SH-SY5Y (cell line): Measurements from ENCODE around the gene PPDPF.

Source experiments
- GATA2 ChIP-seq: IDR thresholded peaks from 2 replicates; pipeline ENCODE4 v1.6.1; 2011; ENCODE audit warnings: mild to moderate bottlenecking, low read depth, low read length
- GATA3 ChIP-seq: IDR thresholded peaks from 2 replicates; pipeline ENCODE4 v1.6.1; 2011; ENCODE audit warnings: low read depth, mild to moderate bottlenecking, low read length, moderate library complexity

PPDPF gene

DNA sequence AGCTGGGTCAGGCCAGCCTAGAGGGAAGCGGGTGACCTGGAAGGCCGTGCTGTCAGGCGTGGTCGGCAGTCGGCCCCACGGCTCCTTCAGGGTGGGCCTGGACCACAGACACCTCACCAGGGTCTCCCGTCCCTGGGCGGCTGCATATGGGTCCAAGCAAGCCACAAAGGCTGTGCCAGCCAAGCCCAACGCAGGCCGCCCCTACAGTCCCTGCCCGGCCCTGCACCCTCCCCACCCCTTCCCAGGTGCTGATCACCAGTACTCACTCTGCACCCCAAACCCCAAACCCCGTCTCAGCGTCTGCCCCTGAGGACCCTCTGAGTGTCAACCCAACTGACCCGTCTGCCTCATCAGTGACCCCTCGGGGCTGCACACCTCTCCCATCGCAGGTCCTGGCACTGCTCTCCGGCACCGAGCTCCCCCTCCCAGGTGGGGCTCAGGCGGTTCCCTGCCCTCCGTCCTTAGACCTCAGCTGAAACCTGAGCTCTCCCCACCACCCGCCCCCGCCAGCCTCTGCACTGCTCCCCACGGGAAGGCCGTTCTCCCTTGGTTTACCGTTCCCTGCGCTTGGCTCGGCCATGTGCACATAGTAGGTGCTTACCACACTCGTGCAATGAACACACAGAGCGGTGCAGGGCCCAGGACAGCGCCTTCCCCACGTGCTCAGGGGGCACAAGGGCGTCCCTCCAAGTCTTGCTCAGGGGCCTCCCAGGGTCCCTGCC lies 1.5 kb upstream of the PPDPF start:
- TF ChIP-seq GATA3 (no peak), GATA2 (no peak)

DNA sequence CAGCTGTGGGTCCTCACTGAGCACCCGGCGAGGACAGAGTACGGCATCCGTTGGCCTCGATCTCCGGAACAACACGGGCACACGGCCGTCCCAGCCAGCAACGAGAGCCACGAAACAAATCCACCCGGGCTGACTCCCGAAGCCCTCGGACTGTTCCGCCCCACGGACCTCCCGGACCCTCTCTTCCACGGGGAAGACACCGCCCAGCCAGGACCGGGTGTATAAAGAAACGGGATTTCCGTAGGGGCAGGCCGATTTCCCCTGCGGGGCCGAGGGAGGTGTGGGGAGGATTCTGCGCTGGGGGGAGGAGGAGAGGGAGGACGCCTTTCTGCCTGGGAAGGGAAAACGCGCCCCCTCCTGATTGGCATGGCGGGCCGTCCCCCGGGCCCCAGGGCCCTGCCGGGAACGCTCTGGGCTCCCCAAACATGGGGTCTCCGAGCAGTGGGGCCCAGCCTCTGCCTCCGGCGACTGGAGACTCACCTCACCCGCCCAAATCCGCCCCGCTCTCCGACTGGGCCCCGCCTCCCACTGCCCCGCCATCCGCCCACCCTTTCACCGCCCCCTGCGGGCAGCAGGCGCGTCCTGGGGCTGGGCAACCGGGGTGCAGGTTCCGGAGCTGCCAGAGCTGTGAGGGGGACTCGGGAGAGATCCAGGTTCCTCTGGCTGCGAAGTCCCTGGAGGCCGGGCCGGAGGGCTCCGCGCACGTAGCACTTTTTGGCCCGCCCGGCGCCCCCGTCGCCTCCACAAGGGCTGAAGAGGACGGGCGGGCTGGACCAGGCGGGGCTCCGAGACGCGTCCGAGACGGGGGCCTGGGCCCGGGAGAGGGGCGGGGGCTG lies 679 bp upstream of the PPDPF start:
- no peak for TF ChIP-seq GATA3
- no peak for TF ChIP-seq GATA2

DNA sequence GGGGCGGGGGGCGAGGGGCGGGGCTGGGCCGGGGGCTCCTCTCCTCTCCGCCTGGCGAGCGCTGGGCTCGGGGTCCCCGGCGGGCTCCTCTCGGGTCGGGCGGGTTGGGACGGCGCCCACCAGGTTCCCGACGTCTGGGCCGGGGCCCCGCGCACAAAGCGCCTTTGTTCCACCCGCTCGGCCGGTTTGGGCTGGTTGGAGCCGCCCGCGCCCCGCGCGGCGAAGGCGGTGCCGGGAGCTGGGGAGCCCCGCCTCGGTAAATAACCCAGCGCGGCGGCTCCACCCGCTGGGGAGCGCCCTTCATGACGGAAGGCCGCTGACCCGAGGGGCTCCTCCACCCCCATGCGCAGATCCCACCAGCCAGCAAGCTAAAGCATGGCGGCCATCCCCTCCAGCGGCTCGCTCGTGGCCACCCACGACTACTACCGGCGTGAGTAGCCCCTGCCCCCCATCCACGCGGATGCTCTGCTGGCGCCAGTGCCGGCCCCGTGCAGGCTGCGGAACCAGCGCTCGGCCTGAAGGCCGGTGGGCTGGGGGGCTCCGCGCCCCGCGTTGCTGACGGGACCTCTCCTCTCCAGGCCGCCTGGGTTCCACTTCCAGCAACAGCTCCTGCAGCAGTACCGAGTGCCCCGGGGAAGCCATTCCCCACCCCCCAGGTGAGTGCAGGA lies 503 bp downstream of the PPDPF start:
- TF ChIP-seq GATA3 (no peak), GATA2 (no peak)

DNA sequence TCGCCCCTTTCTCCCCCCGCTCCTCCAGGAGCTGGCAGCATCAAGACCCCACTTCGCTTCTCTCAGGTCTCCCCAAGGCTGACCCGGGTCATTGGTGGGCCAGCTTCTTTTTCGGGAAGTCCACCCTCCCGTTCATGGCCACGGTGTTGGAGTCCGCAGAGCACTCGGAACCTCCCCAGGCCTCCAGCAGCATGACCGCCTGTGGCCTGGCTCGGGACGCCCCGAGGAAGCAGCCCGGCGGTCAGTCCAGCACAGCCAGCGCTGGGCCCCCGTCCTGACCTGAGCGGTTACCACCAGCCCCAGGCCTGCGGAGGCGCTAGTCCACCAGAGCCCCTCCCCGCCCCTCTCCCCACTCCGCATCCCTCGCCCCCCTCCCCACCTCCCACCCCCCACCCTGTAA lies 1.0 kb downstream of the PPDPF start:
- TF ChIP-seq GATA3: no peak
- TF ChIP-seq GATA2: no peak

DNA sequence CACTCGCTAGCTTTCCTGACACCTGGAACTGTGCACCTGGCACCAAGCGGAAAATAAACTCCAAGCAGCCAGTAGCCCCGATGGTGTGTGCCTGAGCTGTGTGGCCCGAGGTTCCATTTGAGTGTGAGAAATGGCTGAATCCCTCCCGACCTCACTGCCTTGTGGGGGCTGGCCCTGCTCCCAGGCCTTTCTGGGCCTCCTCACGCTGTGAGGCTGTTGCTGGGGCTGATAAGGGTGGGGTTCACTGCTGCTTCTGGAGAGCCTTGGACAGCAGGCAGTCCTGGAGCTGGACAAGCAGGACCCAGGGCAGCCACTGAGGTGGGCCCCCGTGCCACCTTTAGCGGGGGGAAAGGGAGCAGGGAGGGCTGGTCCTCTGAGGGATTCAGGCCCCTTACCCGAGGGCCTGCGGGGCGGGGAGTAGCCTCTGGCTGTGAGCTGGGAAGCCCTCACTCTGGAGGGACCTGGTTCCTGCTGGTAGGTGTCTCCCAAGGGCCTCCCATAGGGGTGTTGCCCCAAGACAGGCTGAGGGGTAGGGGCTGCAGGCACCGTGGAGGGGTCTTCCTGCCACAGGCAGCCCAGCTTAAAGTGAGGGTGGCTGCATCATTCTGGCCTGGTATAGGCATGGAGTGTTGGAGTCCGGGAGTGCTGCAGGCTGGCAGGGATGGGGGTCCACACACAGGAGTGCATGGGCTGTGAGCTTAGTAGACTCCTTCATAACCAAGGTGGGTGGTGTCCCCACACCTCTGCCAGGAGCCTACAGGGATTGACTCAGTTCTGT lies 1.7 kb downstream of the PPDPF start:
- TF ChIP-seq GATA3 (no peak), GATA2 (no peak)

DNA sequence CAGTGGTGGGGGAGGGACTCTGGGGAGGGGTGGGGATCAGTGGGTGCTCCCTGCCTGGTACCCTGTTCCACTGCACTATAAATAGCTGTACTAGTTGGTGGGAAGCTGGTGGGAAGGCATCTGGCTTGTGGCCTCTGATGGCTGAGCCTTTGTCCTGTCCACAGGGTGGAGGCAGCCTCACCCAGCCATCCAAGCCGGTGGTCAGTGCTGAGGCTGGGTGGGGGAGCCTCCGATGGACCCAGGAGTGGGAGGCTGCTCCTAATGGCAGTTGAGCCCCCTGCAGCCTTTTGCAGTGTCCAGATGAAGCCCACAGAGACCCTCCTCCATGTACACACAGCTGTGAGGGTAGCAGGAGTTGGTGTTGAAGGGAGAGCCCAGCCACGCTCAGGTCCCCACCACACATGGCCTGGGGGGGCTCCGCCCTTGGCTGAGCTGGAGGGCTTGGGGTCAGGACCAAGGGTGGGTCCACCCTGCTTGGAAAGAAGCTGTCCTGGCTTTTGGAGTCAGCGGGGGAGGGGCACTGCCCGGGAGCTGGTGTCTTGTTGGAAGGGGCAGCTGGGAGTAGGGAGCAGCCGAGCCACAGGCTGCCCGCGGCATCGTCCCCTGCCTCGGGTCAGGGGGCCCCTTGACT lies 2.5 kb downstream of the PPDPF start:
- TF ChIP-seq GATA2 (no peak), GATA3 (no peak)

DNA sequence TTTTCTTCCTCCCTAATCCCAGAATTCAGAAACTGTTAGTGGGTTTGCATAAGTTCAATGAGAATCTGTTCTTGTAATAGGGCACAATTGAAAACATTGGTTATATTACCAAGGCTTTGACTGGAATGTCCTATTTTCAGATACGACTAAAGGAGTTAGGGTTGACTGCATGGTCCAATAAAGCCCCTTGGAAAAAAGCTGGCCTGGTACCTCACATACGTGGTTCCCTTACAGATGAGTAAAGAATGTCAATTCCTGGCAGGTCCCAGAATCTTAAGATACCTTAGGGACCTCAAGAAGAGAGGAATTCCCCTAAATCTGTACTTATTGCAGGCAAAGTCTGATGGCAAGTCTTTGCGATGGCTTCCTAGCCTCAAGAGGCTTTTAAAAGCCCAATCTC lies 4.6 kb downstream of the PPDPF start:
- no peak for TF ChIP-seq GATA2

DNA sequence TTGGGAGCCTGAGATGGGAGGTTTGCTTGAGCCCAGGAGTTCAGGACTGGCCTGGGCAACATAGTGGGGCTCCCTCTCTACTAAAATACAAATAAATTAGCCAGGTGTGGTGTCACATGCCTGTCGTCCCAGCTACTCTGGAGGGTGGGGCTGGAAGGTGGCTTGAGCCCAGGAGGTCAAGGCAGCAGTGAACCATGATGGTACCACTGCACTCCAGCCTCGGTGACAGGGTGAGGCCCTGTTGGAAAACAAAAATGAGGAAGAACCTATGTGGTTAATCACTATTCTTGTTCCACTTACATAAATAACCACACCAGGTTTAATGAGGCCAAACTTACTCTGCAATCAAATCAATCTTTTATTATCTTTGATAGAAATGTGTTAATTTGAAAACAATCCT lies 5.4 kb downstream of the PPDPF start:
- TF ChIP-seq GATA3 (no peak), GATA2 (no peak)

DNA sequence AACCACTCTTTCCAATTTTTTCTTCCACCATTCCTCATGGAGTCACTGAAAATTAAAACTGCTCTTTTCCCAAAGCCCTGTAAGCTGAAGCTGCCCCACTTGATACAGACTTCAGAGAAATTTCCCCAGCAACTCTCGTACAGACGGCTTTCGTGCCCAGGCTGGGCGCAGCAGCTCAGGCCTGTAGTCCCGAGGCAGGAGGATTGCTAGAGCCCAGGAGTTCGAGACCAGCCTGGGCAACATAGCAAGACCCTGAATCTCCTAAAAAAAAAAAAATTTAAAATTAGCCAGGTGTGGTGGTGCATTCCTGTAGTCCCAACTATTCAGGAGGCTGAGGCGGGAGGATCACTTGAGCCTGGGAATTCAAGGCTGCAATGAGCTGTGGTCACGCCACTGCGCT lies 6.6 kb downstream of the PPDPF start:
- TF ChIP-seq GATA3 (no peak), GATA2 (no peak)

DNA sequence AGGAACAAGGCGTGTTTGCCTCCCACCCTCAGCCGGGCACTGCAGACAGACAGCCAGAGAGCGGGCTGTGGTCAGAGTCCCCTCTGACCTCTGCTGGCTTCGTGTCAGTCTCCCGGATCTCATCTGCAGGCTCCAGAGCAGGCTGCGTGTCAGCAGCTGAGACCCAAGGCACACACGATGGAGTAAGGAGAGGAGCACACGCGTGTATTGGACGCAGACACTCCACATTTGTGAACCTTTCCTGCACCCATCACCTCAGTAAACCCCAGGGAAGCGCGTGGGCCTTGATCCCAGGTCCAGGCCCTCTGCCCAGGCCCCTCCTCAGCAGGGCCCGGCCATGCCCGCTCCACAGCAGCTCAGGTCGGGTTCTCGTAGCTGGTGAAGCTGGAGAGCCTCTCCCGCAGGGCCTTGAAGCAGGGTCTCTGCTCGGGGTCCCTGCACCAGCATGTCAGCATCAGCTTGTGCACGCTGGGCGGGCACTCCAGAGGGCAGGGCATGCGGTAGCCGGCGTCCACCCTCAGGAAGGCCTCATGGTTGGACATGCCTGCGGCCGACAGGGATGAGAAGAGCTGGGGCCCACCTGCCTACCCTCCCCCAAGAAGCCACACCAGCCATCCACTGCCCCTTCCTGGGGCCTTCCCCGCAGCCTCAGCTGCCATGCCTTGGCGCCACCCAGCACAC lies 8.8 kb downstream of the PPDPF start:
- TF ChIP-seq GATA3 (no peak), GATA2 (no peak)

DNA sequence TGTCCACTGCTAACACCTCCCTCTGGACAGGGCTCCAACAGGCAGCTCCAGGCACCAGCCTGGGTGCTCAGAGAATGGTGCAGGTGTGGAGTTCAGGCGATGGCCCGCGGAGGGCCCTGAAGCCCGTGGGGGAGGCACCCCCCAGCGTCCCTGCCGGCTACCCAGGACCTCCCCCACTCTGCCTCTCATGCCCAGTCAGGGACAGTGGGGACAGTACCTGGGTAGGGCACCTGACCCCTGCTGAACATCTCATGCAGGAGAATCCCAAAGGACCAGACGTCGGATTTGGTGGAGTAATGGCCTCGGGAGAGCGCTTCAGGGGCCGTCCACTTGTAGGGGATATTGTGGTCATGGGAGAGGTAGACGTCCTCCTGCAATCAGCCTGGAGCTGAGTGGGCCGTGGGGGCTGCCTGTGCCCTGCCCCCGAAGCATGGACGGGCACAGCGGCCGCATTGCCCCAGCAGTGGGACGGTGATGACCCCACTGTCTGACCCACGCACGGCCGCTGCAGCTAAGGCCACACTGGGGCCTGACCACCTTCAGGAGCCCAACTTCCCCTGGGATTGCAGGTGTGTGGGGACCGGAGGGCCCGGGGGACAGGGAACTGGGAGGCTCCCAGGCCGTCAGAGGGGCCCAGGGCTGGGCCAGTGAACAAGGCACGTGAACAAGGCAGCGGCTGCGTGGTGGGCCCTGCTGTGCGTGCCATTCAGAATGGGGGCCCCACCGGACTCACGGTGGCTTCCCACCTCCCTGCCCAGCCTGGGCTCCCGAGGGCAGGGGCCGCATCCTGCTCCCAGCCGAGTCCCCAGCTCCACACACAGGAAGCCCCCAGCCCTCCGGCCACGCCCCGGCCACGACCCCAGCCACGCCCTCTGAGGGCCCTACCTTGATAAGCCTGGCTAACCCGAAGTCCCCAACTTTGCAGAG lies 9.6 kb downstream of the PPDPF start:
- TF ChIP-seq GATA3: no peak
- no peak for TF ChIP-seq GATA2

DNA sequence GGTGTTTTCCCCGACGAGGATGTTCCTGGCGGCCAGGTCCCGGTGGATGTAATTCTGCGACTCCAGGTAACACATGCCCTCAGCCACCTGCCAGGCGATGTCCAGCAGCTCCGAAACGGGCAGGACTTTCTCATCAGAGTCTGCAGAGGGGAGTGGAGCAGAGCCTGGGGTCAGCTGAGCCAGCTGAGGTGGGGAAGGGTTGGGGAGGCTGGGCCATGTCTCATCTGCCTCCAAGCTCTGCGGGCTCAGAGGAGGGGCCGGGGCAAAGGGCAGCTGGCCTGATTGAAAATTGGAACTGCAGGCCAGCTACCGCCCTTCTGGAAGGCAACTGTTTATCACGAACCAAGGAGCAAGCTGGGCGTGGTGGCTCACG lies 10.2 kb downstream of the PPDPF start:
- TF ChIP-seq GATA3 (no peak), GATA2 (no peak)
